Psoas muscle (tissue), 8 donors: ENCODE measurements around the gene SLC39A13. TPM values are rescaled to one million over a fixed set of nuclear protein-coding genes. Genes with fewer than 3 reads are reported as not detected.

ENCODE experiments used
- ATAC-seq, 4 donors: fragments of 200-7000 bp; cut with Tn5 transposase; one replicate each; pipeline ENCODE4 v1.9.1; 2020; ENCODE audit warnings: moderate library complexity in 3 of 4, mild to moderate bottlenecking in 2 of 4
- DNase-seq, 2 donors: peaks; one replicate each; pipeline ENCODE4 v3.0.0-alpha.2; 2020
- H3K27ac ChIP-seq: fragments of 200-600 bp; one replicate; pipeline ENCODE4 v1.8.0; 2022
- H3K27me3 ChIP-seq, 3 donors: fragments of 200-600 bp in 1 of 3; one replicate each; pipeline versions ENCODE4 v1.6.1 to v1.8.0; 2013 to 2022; ENCODE audit warnings: low read length in 2 of 3, mild to moderate bottlenecking in 2 of 3, moderate library complexity in 1 of 3; ENCODE audit not compliant: insufficient read depth in 3 of 3
- H3K36me3 ChIP-seq, 2 donors: fragments of 200-600 bp in 1 of 2; one replicate each; pipeline versions ENCODE4 v1.6.1 to v1.8.0; 2013 to 2022; ENCODE audit warnings: low read depth in 1 of 2, mild to moderate bottlenecking in 1 of 2, moderate library complexity in 1 of 2; ENCODE audit not compliant: insufficient read depth in 1 of 2
- H3K4me1 ChIP-seq: fragments of 200-600 bp; one replicate; pipeline ENCODE4 v1.8.0; 2022
- H3K4me3 ChIP-seq: fragments of 200-600 bp; one replicate; pipeline ENCODE4 v1.8.0; 2022; ENCODE audit warnings: mild to moderate bottlenecking
- H3K9me3 ChIP-seq: fragments of 200-600 bp; one replicate; pipeline ENCODE4 v1.8.0; 2022
- WGBS, 3 donors: extraction: QIAGEN DNeasy Blood & Tissue Kit; methylation state at CpG; one replicate each; pipeline versions ENCODE4 v1.1.6 to v1.1.7; 2013; 5-methylcytosine and 5-hydroxymethylcytosine counted together
- intact Hi-C, 2 donors: fragments of 100-400 bp; cut with DNase I; formaldehyde crosslinking; loops; one replicate each; pipeline versions ENCODE4 v1.11.0 to v1.14.2; 2022
- polyA plus RNA-seq, 3 donors: library from polyadenylated mRNA; stranded (reverse); fragments of 200-250 nt; gene quantifications; one replicate each; pipeline ENCODE4 v1.2.3, GENCODE V29; 2013
- total RNA-seq, 4 donors: library from RNA; stranded (reverse); fragmentation: NEBNext Ultra II Directional in 2 of 4; extraction: Animal tissue kit (Norgen Biotek cat#: 25700) in 2 of 4; gene quantifications; one replicate each; pipeline versions ENCODE4 v1.2.1 to v1.2.4, GENCODE V29; 2021 to 2023
- TF ChIP-seq, protein P1 (sequence below): fragments of 200-600 bp; IDR thresholded peaks from one replicate; pipeline ENCODE4 v1.8.0; 2022; ENCODE audit warnings: antibody characterized with exemption
- donor health status: healthy with polysubstance abuse.
- donor health status: DM: no; HTN: no; CAD: no; lungs with moderate emphysema.
- donor health status: Bipolar disorder and iron deficiency.
- donor health status: healthy.
- donor health status: DM: yes; HTN: yes; CAD: no.
- donor health status: DM: no; HTN: no; CAD: no.
- donor health status: DM: no; HTN: no; CAD: no.
- donor health status: DM: yes; HTN: yes; CAD: no.

Gene SLC39A13
- total and polyA plus RNA-seq, 7 donors: 14.7 to 35.3 (median 26.9) TPM

- 89 to 91% (median 90%) methylated on average over 11 of the region's 11 CpGs for WGBS, 3 donors
- intact Hi-C loops: no loop called here
- ATAC-seq: no peak
- Histone ChIP-seq H3K36me3 (no peaks in the 10 kb centered on the region), H3K4me1 (peaks cover 10% of the 10 kb centered on the region), H3K27ac (no peak overlapping the region), H3K4me3 (no peak overlapping the region), H3K27me3 (no peaks in the 10 kb centered on the region), H3K9me3 (no peaks in the 10 kb centered on the region)
- no peak for DNase-seq
- TF ChIP-seq, protein P1, sequence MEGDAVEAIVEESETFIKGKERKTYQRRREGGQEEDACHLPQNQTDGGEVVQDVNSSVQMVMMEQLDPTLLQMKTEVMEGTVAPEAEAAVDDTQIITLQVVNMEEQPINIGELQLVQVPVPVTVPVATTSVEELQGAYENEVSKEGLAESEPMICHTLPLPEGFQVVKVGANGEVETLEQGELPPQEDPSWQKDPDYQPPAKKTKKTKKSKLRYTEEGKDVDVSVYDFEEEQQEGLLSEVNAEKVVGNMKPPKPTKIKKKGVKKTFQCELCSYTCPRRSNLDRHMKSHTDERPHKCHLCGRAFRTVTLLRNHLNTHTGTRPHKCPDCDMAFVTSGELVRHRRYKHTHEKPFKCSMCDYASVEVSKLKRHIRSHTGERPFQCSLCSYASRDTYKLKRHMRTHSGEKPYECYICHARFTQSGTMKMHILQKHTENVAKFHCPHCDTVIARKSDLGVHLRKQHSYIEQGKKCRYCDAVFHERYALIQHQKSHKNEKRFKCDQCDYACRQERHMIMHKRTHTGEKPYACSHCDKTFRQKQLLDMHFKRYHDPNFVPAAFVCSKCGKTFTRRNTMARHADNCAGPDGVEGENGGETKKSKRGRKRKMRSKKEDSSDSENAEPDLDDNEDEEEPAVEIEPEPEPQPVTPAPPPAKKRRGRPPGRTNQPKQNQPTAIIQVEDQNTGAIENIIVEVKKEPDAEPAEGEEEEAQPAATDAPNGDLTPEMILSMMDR: no peak
Observed at GRCh38 chr11:47391077-47391583, 17.3 kb upstream of the SLC39A13 start.

DNA sequence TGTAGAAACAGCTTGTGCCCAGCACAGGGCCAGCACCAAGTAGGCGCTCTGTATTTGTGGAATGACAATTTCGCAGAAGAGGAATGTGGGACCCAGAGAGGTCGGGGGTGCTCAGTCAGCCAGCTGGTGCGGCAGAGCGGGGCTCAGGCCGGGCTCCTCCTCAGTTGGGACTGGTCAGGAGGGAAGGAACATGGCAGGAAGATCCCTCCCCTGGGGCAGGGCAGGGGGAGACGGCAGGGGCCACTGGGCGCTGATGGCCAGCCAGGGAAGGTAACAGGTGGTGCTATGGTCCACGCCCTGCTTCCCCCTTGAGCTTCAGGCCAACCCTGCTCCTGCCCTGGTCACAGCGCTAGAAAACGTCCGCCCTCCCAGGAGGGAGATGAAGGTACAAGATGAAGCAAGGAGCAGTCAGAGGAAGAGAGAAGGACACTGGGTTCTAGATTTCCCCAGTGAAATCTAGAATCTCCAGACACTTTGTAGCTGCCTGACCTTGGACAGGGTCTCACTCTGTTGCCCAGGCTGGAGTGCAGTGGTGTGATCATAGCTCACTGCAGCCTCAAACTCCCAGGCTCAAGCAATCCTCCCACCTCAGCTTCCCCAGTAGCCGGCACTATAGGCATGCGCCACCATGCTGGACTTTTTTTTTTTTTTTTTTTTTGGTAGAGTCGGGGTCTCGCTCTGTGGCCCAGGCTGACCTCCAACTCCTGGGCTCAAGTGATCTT lies 16.5 kb upstream of the SLC39A13 start:
- no peak overlapping the region for H3K4me3 ChIP-seq
- intact Hi-C loops: no loop called here
- WGBS, 3 donors: 87 to 89% (median 87%) methylated on average over 15 to 16 of the region's 16 CpGs
- peak overlapping the region; percentile 30 for H3K27ac ChIP-seq
- TF ChIP-seq, protein P1: no peak
- no peaks in the 10 kb centered on the region for H3K9me3 ChIP-seq
- no peaks in the 10 kb centered on the region for H3K27me3 ChIP-seq
- H3K4me1 ChIP-seq: peaks cover 10% of the 10 kb centered on the region
- H3K36me3 ChIP-seq: no peaks in the 10 kb centered on the region
- DNase-seq (no peak), ATAC-seq (no peak)

DNA sequence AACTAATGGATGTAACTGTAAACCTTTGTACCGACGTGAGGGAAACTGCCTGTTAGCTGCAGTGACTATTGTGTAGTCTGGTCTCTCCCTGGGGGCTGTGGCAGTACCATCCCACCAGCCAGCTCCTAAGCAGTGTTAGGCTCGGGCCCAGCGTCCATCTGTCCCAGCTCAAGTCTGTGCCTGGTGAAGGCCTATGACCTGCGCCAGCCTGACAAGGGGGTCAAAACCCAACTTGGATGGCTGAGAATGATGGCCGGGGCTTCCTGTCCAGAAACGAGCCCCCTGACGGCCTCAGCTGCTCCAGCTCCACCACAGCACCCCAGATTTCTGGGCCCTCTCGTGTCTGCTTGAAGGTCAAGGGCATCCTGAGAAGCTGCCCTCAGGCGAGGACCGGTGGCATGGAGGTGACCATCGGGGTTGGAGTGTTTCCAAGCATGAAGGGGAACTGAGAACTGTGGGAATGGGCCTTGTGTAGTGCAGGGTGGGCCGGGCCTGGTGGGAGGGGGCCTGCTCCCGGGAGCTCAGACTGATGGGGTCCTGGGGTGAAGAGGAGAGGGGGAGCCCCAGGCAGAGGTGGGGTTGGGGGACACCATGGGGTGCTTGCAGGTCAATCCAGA lies 15.7 kb upstream of the SLC39A13 start:
- no peak for DNase-seq
- intact Hi-C loops: no loop called here
- Histone ChIP-seq H3K36me3 (no peaks in the 10 kb centered on the region), H3K27ac (peak overlapping the region; percentile 30), H3K9me3 (no peaks in the 10 kb centered on the region), H3K4me3 (no peak overlapping the region), H3K4me1 (peaks cover 10% of the 10 kb centered on the region), H3K27me3 (no peaks in the 10 kb centered on the region)
- TF ChIP-seq, protein P1: no peak
- 86 to 90% (median 89%) methylated on average over 13 to 14 of the region's 14 CpGs for WGBS, 3 donors
- ATAC-seq: no peak

GRCh38 chr11:47393163-47394049 lies 15.0 kb upstream of the SLC39A13 start:
- H3K27me3 ChIP-seq: no peaks in the 10 kb centered on the region
- H3K36me3 ChIP-seq: no peaks in the 10 kb centered on the region
- peak; percentile 58 to 81 for DNase-seq
- peaks cover 10% of the 10 kb centered on the region for H3K4me1 ChIP-seq
- H3K4me3 ChIP-seq: peak overlapping the region; percentile 30
- intact Hi-C loops: no loop called here
- 61 to 64% (median 62%) methylated on average over 20 of the region's 20 CpGs for WGBS, 3 donors
- TF ChIP-seq, protein P1: no peak
- ATAC-seq: peak; percentile 74 to 93 (median 92)
- peak overlapping the region; percentile 77 for H3K27ac ChIP-seq
- no peaks in the 10 kb centered on the region for H3K9me3 ChIP-seq
